ENCODE results near the gene GNAS. TPM values are rescaled to one million over a fixed set of nuclear protein-coding genes. Genes with fewer than 3 reads are reported as not detected.
A peak's percentile ranks its signal among the peaks of the same experiment; 100 is the strongest.

Gene GNAS
- total RNA-seq, 4 donors from 2014 or later: 521 to 893 (median 652) TPM

GRCh38 chr20:58896820-58897219 is 44.3 kb downstream of the GNAS start:
- TF ChIP-seq POLR2AphosphoS5 (IDR thresholded peaks at IDR 0.05): no peak
- TF ChIP-seq POLR2A (IDR thresholded peaks at IDR 0.05): no peak
- no peak for TF ChIP-seq CTCF (IDR thresholded peaks at IDR 0.05)
- no peak for TF ChIP-seq EP300 (IDR thresholded peaks at IDR 0.05)
- ATAC-seq: no peak
- H3K4me1 ChIP-seq: peaks cover 9 to 91% (median 54%) of the 10 kb centered on the region in 3 donors
- no peaks in the 10 kb centered on the region for H3K36me3 ChIP-seq
- peak overlapping the region in 1 of 4 donors; percentile 14 for H3K27ac ChIP-seq
- 53 to 56% methylated on average over 2 to 3 of the region's 3 CpGs for WGBS, 2 donors (ENCODE audit: low coverage in 1 of 2)
- H3K27me3 ChIP-seq: no peaks in the 10 kb centered on the region
- no peak overlapping the region for H3K4me3 ChIP-seq
- no peaks in the 10 kb centered on the region for H3K9me3 ChIP-seq

- Histone ChIP-seq H3K36me3 (peaks cover 0 to 4% of the 10 kb centered on the region in 2 donors), H3K9me3 (no peaks in the 10 kb centered on the region), H3K27me3 (no peaks in the 10 kb centered on the region), H3K27ac (peak overlapping the region in 2 of 4 donors; percentile 31 to 39), H3K4me1 (peaks cover 9 to 98% (median 54%) of the 10 kb centered on the region in 3 donors), H3K4me3 (no peak overlapping the region)
- no peak for ATAC-seq
- TF ChIP-seq CTCF (IDR thresholded peaks at IDR 0.05): no peak
- no peak for TF ChIP-seq POLR2AphosphoS5 (IDR thresholded peaks at IDR 0.05)
- TF ChIP-seq POLR2A (IDR thresholded peaks at IDR 0.05): no peak
- no peak for TF ChIP-seq EP300 (IDR thresholded peaks at IDR 0.05)
- 22 to 33% methylated on average over 4 of the region's 4 CpGs for WGBS, 2 donors (ENCODE audit: low coverage in 1 of 2)
These were observed 45.0 kb downstream of the GNAS start for GRCh38 chr20:58897488-58897887.

- H3K27me3 ChIP-seq: no peaks in the 10 kb centered on the region
- no peak overlapping the region for H3K4me3 ChIP-seq
- H3K9me3 ChIP-seq: no peaks in the 10 kb centered on the region
- peaks cover 9 to 99% (median 52%) of the 10 kb centered on the region in 3 donors for H3K4me1 ChIP-seq
- H3K27ac ChIP-seq: peak overlapping the region in 2 of 4 donors; percentile 3 to 31
- peaks cover 0 to 13% of the 10 kb centered on the region in 2 donors for H3K36me3 ChIP-seq
- no peak for ATAC-seq
- 37 to 59% methylated on average over 4 to 12 of the region's 15 CpGs for whole genome bisulfite sequencing, 2 donors (ENCODE audit: low coverage in 1 of 2)
- TF ChIP-seq POLR2A (IDR thresholded peaks at IDR 0.05): no peak
- no peak for TF ChIP-seq POLR2AphosphoS5 (IDR thresholded peaks at IDR 0.05)
- no peak for TF ChIP-seq EP300 (IDR thresholded peaks at IDR 0.05)
These were observed 46.3 kb downstream of the GNAS start for GRCh38 chr20:58898629-58899408.

GRCh38 chr20:58899512-58899911 is 47.0 kb downstream of the GNAS start:
- no peaks in the 10 kb centered on the region for H3K9me3 ChIP-seq
- WGBS, 2 donors (ENCODE audit: low coverage in 1 of 2): 72 to 83% methylated on average over 5 to 10 of the region's 10 CpGs
- peaks cover 9 to 99% (median 45%) of the 10 kb centered on the region in 3 donors for H3K4me1 ChIP-seq
- H3K27ac ChIP-seq: no peak overlapping the region
- H3K36me3 ChIP-seq: peaks cover 0 to 20% of the 10 kb centered on the region in 2 donors
- H3K4me3 ChIP-seq: no peak overlapping the region
- no peak for ATAC-seq
- no peak for TF ChIP-seq EP300 (IDR thresholded peaks at IDR 0.05)
- no peaks in the 10 kb centered on the region for H3K27me3 ChIP-seq

- ATAC-seq: no peak
- Histone ChIP-seq H3K4me3 (no peak overlapping the region), H3K27ac (no peak overlapping the region), H3K27me3 (no peaks in the 10 kb centered on the region), H3K36me3 (peaks cover 0 to 29% of the 10 kb centered on the region in 2 donors), H3K4me1 (peaks cover 9 to 99% (median 36%) of the 10 kb centered on the region in 3 donors), H3K9me3 (no peaks in the 10 kb centered on the region)
- WGBS, 2 donors (ENCODE audit: low coverage in 1 of 2): 49 to 67% methylated on average over 7 of the region's 7 CpGs
- no peak for TF ChIP-seq POLR2AphosphoS5 (IDR thresholded peaks at IDR 0.05)
- no peak for TF ChIP-seq POLR2A (IDR thresholded peaks at IDR 0.05)
- no peak for TF ChIP-seq EP300 (IDR thresholded peaks at IDR 0.05)
- TF ChIP-seq CTCF (IDR thresholded peaks at IDR 0.05): no peak
These were observed 47.9 kb downstream of the GNAS start for GRCh38 chr20:58900397-58900796.

Measured in gastroesophageal sphincter (tissue), 4 donors.